CD4-positive, alpha-beta T cell (primary cell): ENCODE data around the gene HELZ. TPM values are rescaled to one million over a fixed set of nuclear protein-coding genes. Genes with fewer than 3 reads are reported as not detected.
"Not testable (repeated sequence)": the region's sequence is repeated elsewhere in the genome, so short reads cannot be mapped to it uniquely, and the experiment has no call there.

ENCODE experiments used
- ATAC-seq: fragments of 200-7000 bp; cut with Tn5 transposase; one replicate; pipeline ENCODE4 v1.10.0; 2022; ENCODE audit warnings: mild to moderate bottlenecking; ENCODE audit not compliant: poor library complexity
- CTCF ChIA-PET: fragments of 350-600 bp; sonication (Branson Sonifier 250); formaldehyde crosslinking; loops from one replicate; lab custom pipeline; 2021; ENCODE audit warnings: antibody characterized with exemption, inconsistent platforms; lab: Charles Lee
- POLR2A ChIA-PET: fragments of 350-600 bp; sonication (Branson Sonifier 250); formaldehyde crosslinking; loops from one replicate; lab custom pipeline; 2021; ENCODE audit warnings: antibody characterized with exemption, inconsistent platforms; lab: Charles Lee
- DNase-seq, 14 experiments: peaks; one replicate each; pipeline ENCODE4 v3.0.0-alpha.2; 2013 to 2020; ENCODE audit warnings: mixed read lengths in 2 of 14
- H3K27ac ChIP-seq, 2 donors: one replicate each; pipeline versions ENCODE4 v1.5.1 to v1.7.0; 2013; ENCODE audit warnings: low read length in 2 of 2, low read depth in 1 of 2, mild to moderate bottlenecking in 1 of 2
- H3K27me3 ChIP-seq, 2 experiments: 1 replicate in 1 of 2; 2 replicates in 1 of 2; pipeline versions ENCODE4 v1.6.1 to v1.7.0; 2013; ENCODE audit warnings: low read length in 2 of 2, control low read depth in 1 of 2, mild to moderate bottlenecking in 1 of 2, moderate library complexity in 1 of 2; ENCODE audit not compliant: insufficient read depth in 2 of 2, control insufficient read depth in 1 of 2
- H3K36me3 ChIP-seq: one replicate; pipeline ENCODE4 v1.6.1; 2013; ENCODE audit warnings: low read length, control low read depth; ENCODE audit not compliant: insufficient read depth
- H3K4me1 ChIP-seq: one replicate; pipeline ENCODE4 v1.6.1; 2013; ENCODE audit warnings: low read length, control low read depth; ENCODE audit not compliant: insufficient read depth
- H3K4me3 ChIP-seq: one replicate; pipeline ENCODE4 v1.5.1; 2013; ENCODE audit warnings: mild to moderate bottlenecking, low read length, moderate library complexity
- H3K9me3 ChIP-seq, 2 experiments: 1 replicate in 1 of 2; 2 replicates in 1 of 2; pipeline versions ENCODE4 v1.6.1 to v1.7.0; 2013; ENCODE audit warnings: low read length in 2 of 2, mild to moderate bottlenecking in 2 of 2, control low read depth in 1 of 2, moderate library complexity in 1 of 2; ENCODE audit not compliant: control insufficient read depth in 1 of 2, insufficient read depth in 1 of 2
- H3K27ac Mint-ChIP-seq: one replicate; pipeline ENCODE4 v1.8.0; 2020; ENCODE audit warnings: mixed read lengths
- H3K27me3 Mint-ChIP-seq: one replicate; pipeline ENCODE4 v1.8.0; 2021; ENCODE audit warnings: mixed read lengths
- H3K36me3 Mint-ChIP-seq: one replicate; pipeline ENCODE4 v1.8.0; 2021; ENCODE audit warnings: low read depth, mixed read lengths
- H3K4me1 Mint-ChIP-seq: one replicate; pipeline ENCODE4 v1.8.0; 2021; ENCODE audit warnings: low read depth, mixed read lengths
- H3K4me3 Mint-ChIP-seq: one replicate; pipeline ENCODE4 v1.8.0; 2020; ENCODE audit warnings: mild to moderate bottlenecking, mixed read lengths
- H3K9me3 Mint-ChIP-seq: one replicate; pipeline ENCODE4 v1.8.0; 2020; ENCODE audit warnings: mixed read lengths
- CTCF ChIP-seq: fragments of 200-600 bp; IDR thresholded peaks from one replicate; pipeline ENCODE4 v1.8.0; 2022; ENCODE audit warnings: antibody characterized with exemption, mild to moderate bottlenecking
- intact Hi-C, 2 experiments: fragments of 100-400 bp; cut with DNase I in 1 of 2; cut with micrococcal nuclease in 1 of 2; formaldehyde crosslinking; loops; one replicate each; pipeline versions ENCODE4 v1.15.1 to v1.9.0; 2023 to 2025; cut with DNase I, micrococcal nuclease
- total RNA-seq, 174 experiments: library from RNA in 2 of 174; stranded (reverse) in 2 of 174; gene quantifications; one replicate each; pipeline ENCODE4 v1.2.3 and lab custom pipeline; 2021 to 2026

Gene HELZ
- total RNA-seq, 2 experiments from 2014 or later, result 94.8 to 107 TPM

GRCh38 chr17:67098006-67098405, 147.0 kb downstream of the HELZ start:
- intact Hi-C loops, result no loop called here
- Mint-ChIP-seq H3K36me3 (peaks cover 69% of the 10 kb centered on the region), H3K9me3 (no peaks in the 10 kb centered on the region), H3K27me3 (no peaks in the 10 kb centered on the region), H3K27ac (no peak overlapping the region), H3K4me1 (peaks cover 77% of the 10 kb centered on the region), H3K4me3 (no peak overlapping the region)
- Histone ChIP-seq H3K4me1 (peaks cover 3% of the 10 kb centered on the region), H3K27me3 (no peaks in the 10 kb centered on the region), H3K4me3 (no peak overlapping the region), H3K36me3 (peaks cover 22% of the 10 kb centered on the region), H3K27ac (no peak overlapping the region), H3K9me3 (no peaks in the 10 kb centered on the region)
- ChIA-PET POLR2A (no interaction called here), CTCF (no interaction called here)
- TF ChIP-seq CTCF, result no peak
- DNase-seq (no peak), ATAC-seq (no peak)

- ATAC-seq, result no peak
- CTCF ChIA-PET, result no interaction called here
- Histone ChIP-seq H3K27ac (no peak overlapping the region), H3K9me3 (no peaks in the 10 kb centered on the region), H3K36me3 (peaks cover 28% of the 10 kb centered on the region), H3K4me1 (peaks cover 3% of the 10 kb centered on the region), H3K27me3 (no peaks in the 10 kb centered on the region), H3K4me3 (no peak overlapping the region)
- Mint-ChIP-seq H3K9me3 (no peaks in the 10 kb centered on the region), H3K4me3 (no peak overlapping the region), H3K27ac (no peak overlapping the region), H3K4me1 (peaks cover 75% of the 10 kb centered on the region), H3K36me3 (peaks cover 61% of the 10 kb centered on the region), H3K27me3 (no peaks in the 10 kb centered on the region)
- TF ChIP-seq CTCF, result no peak
- intact Hi-C loops, result no loop called here
- no peak for DNase-seq
- POLR2A ChIA-PET, result no interaction called here
Measured at GRCh38 chr17:67096609-67097008, 148.4 kb downstream of the HELZ start.

- no peak overlapping the region for H3K27ac Mint-ChIP-seq
- no peak overlapping the region for H3K27ac ChIP-seq
- TF ChIP-seq CTCF, result no peak
- H3K27me3 ChIP-seq, result no peaks in the 10 kb centered on the region
- no peak overlapping the region for H3K4me3 ChIP-seq
- H3K36me3 Mint-ChIP-seq, result peaks cover 55% of the 10 kb centered on the region
- ATAC-seq, result no peak
- DNase-seq, result no peak
- peaks cover 73% of the 10 kb centered on the region for H3K4me1 Mint-ChIP-seq
- no peak overlapping the region for H3K4me3 Mint-ChIP-seq
- ChIA-PET CTCF (no interaction called here), POLR2A (no interaction called here)
- no peaks in the 10 kb centered on the region for H3K9me3 Mint-ChIP-seq
- H3K36me3 ChIP-seq, result peaks cover 28% of the 10 kb centered on the region
- intact Hi-C loops, result no loop called here
- H3K9me3 ChIP-seq, result no peaks in the 10 kb centered on the region
- H3K27me3 Mint-ChIP-seq, result no peaks in the 10 kb centered on the region
- H3K4me1 ChIP-seq, result peaks cover 3% of the 10 kb centered on the region
Measured at GRCh38 chr17:67095803-67096202, 149.2 kb downstream of the HELZ start.

GRCh38 chr17:67095291-67095690, 149.7 kb downstream of the HELZ start:
- H3K27me3 Mint-ChIP-seq, H3K27ac ChIP-seq, H3K27me3 ChIP-seq, H3K4me1 ChIP-seq, POLR2A ChIA-PET, intact Hi-C loops, H3K9me3 ChIP-seq, H3K4me3 ChIP-seq, H3K9me3 Mint-ChIP-seq, H3K27ac Mint-ChIP-seq, CTCF ChIA-PET, H3K4me3 Mint-ChIP-seq, ATAC-seq, DNase-seq: not testable (repeated sequence)
- Mint-ChIP-seq H3K36me3 (peaks cover 55% of the 10 kb centered on the region), H3K4me1 (peaks cover 73% of the 10 kb centered on the region)
- peaks cover 31% of the 10 kb centered on the region for H3K36me3 ChIP-seq
